Panc1 (cell line): ENCODE data around the gene GGCX. TPM values are rescaled to one million over a fixed set of nuclear protein-coding genes. Genes with fewer than 3 reads are reported as not detected.

Experiments
- ATAC-seq: fragments of 200-7000 bp; cut with Tn5 transposase; 2 replicates; pipeline ENCODE4 v1.9.1; 2020; ENCODE audit warnings: mild to moderate bottlenecking, moderate library complexity
- BruUV-seq: library from RNA; stranded (reverse); fragments of 400-500 nt; replicated peaks from 2 replicates; lab custom pipeline; 2021; lab: Mats Ljungman, UMichigan
- CTCF ChIA-PET: fragments of 300-600 bp; sonication (Branson Sonifier 250); formaldehyde crosslinking; loops from one replicate; lab custom pipeline; 2022; ENCODE audit warnings: antibody characterized with exemption; lab: Charles Lee
- POLR2A ChIA-PET: fragments of 300-600 bp; sonication (Branson Sonifier 250); formaldehyde crosslinking; loops from one replicate; lab custom pipeline; 2022; ENCODE audit warnings: antibody characterized with exemption; lab: Charles Lee
- DNase-seq: peaks from one replicate; pipeline ENCODE4 v3.0.0-alpha.2; 2010; ENCODE audit warnings: low read depth, low spot score
- H3K27ac ChIP-seq: 2 replicates; pipeline ENCODE4 v1.5.1; 2011; ENCODE audit warnings: mild to moderate bottlenecking, low read length, inconsistent platforms
- H3K27me3 ChIP-seq: fragments of 200-500 bp; sonication (Bioruptor generic); 2 replicates; pipeline ENCODE4 v1.6.0; 2014; ENCODE audit warnings: low read length, inconsistent platforms; ENCODE audit not compliant: control insufficient read depth, insufficient read depth
- H3K36me3 ChIP-seq: fragments of 200-500 bp; sonication (Bioruptor generic); 2 replicates; pipeline ENCODE4 v1.5.1; 2014; ENCODE audit warnings: inconsistent platforms, mild to moderate bottlenecking, low read length, moderate library complexity; ENCODE audit not compliant: control insufficient read depth, insufficient read depth
- H3K4me1 ChIP-seq: 2 replicates; pipeline ENCODE4 v1.5.1; 2011; ENCODE audit warnings: inconsistent platforms, mild to moderate bottlenecking, low read length, moderate library complexity; ENCODE audit not compliant: control insufficient read depth, insufficient read depth
- H3K4me3 ChIP-seq, 2 experiments: 2 replicates each; pipeline ENCODE4 v1.5.1; 2011 to 2012; ENCODE audit warnings: low read depth in 2 of 2, low read length in 2 of 2, mild to moderate bottlenecking in 2 of 2, inconsistent platforms in 1 of 2, moderate library complexity in 1 of 2
- H3K9me3 ChIP-seq: fragments of 200-500 bp; sonication (Bioruptor generic); 2 replicates; pipeline ENCODE4 v1.5.1; 2014; ENCODE audit warnings: low read depth, mild to moderate bottlenecking, inconsistent platforms, low read length, moderate library complexity; ENCODE audit not compliant: control insufficient read depth, insufficient read depth
- POLR2AphosphoS5 ChIP-seq: IDR thresholded peaks from 2 replicates; pipeline ENCODE4 v1.6.1; 2012; ENCODE audit warnings: mild to moderate bottlenecking, low read depth, low read length, moderate library complexity
- SIN3A ChIP-seq: IDR thresholded peaks from 2 replicates; pipeline ENCODE4 v1.6.1; 2012; ENCODE audit warnings: low read depth, mild to moderate bottlenecking, low read length, moderate library complexity, borderline replicate concordance; ENCODE audit not compliant: insufficient read depth
- TCF7L2 ChIP-seq: IDR thresholded peaks from 2 replicates; pipeline ENCODE4 v1.6.1; 2011; ENCODE audit warnings: mild to moderate bottlenecking, low read depth, low read length, inconsistent platforms
- in situ Hi-C: cut with HindIII; loops from 2 replicates; pipeline ENCODE4 v1.10.0; 2016; ENCODE audit warnings: low sequenced_read_pairs, low pct_unique_long_range_greater_than_20kb
- intact Hi-C: fragments of 100-400 bp; cut with micrococcal nuclease; formaldehyde crosslinking; loops from one replicate; pipeline ENCODE4 v1.10.0; 2022; ENCODE audit not compliant: unreplicated experiment
- total RNA-seq: library from RNA; stranded (reverse); gene quantifications from one replicate; pipeline ENCODE4 v1.2.1, GENCODE V29; 2021; ENCODE audit not compliant: unreplicated experiment
- TF ChIP-seq, protein P1 (sequence below), 2 experiments: IDR thresholded peaks; 2 replicates each; pipeline ENCODE4 v1.6.1; 2011 to 2012; ENCODE audit warnings: low read depth in 2 of 2, control low read depth in 1 of 2, low read length in 1 of 2, mild to moderate bottlenecking in 1 of 2, moderate library complexity in 1 of 2; ENCODE audit not compliant: insufficient read depth in 1 of 2
- TF ChIP-seq, protein P2 (sequence below): fragments of 450-650 bp; IDR thresholded peaks from 2 replicates; pipeline ENCODE4 v1.5.1; 2017; ENCODE audit warnings: mild to moderate bottlenecking

The GGCX gene
- total RNA-seq, 1 experiment from 2014 or later = 64.1 TPM

DNA sequence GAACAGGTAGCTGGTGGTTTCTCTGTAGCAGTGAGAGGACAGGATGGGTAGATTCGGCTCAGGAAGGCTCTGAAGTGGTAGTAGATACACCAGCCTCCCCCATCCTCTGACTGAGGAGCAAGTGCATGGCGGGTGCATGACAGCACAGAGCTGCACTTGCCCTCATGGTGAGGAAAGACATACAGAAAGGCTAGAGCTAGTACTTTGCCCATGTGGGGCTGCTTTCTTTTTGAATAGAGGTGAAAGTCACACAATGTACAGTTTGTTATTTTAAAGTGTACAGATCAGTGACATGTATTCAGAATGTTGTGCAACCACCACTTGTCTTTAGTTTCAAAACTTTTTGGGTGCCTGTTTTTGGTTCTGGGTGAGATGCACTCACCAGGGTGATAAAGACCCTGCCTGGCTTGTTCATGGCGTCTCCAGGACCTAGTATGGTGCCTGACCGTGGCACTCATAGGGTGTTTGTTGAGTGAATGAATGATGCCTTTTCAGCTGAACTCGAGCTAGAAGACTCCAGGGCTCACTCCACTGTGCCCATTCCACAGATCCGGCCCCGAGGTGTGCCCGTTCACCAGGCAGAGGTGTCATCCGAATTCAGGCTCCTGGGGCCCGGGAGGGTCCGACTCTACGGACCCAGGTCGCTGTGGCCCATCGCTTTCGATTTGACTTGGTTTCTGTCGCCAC is 22.5 kb upstream of the GGCX start:
- BruUV-seq = no TSS peak
- ATAC-seq (no peak; the same call in 1 of the 2 replicates), DNase-seq (no peak)
- H3K27ac ChIP-seq = peak overlapping the region; percentile 48
- peak overlapping the region; percentile 27 to 39; a peak in 3 of 4 replicates for H3K4me3 ChIP-seq
- H3K36me3 ChIP-seq = no peaks in the 10 kb centered on the region
- ChIA-PET POLR2A (interaction anchor here (0.6 kb wide), 1 partner anchor 209 kb away, joined by 5 read pairs; no protein-coding TSS in a partner anchor), CTCF (no interaction called here)
- in situ Hi-C loops = no loop called here
- H3K27me3 ChIP-seq = no peaks in the 10 kb centered on the region
- no peak for TF ChIP-seq SIN3A
- TF ChIP-seq, protein P1, sequence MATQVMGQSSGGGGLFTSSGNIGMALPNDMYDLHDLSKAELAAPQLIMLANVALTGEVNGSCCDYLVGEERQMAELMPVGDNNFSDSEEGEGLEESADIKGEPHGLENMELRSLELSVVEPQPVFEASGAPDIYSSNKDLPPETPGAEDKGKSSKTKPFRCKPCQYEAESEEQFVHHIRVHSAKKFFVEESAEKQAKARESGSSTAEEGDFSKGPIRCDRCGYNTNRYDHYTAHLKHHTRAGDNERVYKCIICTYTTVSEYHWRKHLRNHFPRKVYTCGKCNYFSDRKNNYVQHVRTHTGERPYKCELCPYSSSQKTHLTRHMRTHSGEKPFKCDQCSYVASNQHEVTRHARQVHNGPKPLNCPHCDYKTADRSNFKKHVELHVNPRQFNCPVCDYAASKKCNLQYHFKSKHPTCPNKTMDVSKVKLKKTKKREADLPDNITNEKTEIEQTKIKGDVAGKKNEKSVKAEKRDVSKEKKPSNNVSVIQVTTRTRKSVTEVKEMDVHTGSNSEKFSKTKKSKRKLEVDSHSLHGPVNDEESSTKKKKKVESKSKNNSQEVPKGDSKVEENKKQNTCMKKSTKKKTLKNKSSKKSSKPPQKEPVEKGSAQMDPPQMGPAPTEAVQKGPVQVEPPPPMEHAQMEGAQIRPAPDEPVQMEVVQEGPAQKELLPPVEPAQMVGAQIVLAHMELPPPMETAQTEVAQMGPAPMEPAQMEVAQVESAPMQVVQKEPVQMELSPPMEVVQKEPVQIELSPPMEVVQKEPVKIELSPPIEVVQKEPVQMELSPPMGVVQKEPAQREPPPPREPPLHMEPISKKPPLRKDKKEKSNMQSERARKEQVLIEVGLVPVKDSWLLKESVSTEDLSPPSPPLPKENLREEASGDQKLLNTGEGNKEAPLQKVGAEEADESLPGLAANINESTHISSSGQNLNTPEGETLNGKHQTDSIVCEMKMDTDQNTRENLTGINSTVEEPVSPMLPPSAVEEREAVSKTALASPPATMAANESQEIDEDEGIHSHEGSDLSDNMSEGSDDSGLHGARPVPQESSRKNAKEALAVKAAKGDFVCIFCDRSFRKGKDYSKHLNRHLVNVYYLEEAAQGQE (IDR thresholded peaks at IDR 0.05; ENCODE audit: insufficient read depth in 1 of 2, low read depth in 2 of 2, low read length in 1 of 2) = no peak
- H3K4me1 ChIP-seq = peaks cover 33% of the 10 kb centered on the region
- intact Hi-C loops = no loop called here
- H3K9me3 ChIP-seq = no peaks in the 10 kb centered on the region

DNA sequence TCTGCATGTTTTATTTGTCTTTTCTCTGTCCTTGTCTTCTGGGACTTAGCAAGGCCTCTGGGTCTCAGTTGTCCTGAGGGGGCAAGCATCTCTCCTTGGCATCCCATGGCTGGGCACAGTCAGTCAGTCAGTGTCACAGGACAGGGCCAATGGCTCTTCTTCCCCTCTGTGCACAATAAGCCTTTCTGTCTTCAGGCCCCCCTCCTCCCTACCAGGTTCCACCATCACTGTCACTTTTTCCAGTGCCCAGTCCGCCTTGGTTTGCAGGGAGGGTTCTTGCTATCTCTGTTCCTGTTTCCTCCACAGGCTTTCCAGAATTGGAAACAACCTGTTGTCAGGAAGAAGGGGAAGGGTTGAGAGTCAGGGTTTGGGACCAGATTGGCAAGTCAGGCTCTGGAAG is 21.2 kb upstream of the GGCX start:
- ChIA-PET CTCF (no interaction called here), POLR2A (no interaction called here)
- no peaks in the 10 kb centered on the region for H3K27me3 ChIP-seq
- DNase-seq (no peak), ATAC-seq (no peak)
- peaks cover 39% of the 10 kb centered on the region for H3K4me1 ChIP-seq
- no TSS peak for BruUV-seq
- H3K27ac ChIP-seq = no peak overlapping the region
- TF ChIP-seq TCF7L2 (no peak), SIN3A (no peak), POLR2AphosphoS5 (no peak)
- TF ChIP-seq, protein P1 (IDR thresholded peaks at IDR 0.05; ENCODE audit: insufficient read depth in 1 of 2, low read depth in 2 of 2, low read length in 1 of 2) = no peak
- TF ChIP-seq, protein P2, sequence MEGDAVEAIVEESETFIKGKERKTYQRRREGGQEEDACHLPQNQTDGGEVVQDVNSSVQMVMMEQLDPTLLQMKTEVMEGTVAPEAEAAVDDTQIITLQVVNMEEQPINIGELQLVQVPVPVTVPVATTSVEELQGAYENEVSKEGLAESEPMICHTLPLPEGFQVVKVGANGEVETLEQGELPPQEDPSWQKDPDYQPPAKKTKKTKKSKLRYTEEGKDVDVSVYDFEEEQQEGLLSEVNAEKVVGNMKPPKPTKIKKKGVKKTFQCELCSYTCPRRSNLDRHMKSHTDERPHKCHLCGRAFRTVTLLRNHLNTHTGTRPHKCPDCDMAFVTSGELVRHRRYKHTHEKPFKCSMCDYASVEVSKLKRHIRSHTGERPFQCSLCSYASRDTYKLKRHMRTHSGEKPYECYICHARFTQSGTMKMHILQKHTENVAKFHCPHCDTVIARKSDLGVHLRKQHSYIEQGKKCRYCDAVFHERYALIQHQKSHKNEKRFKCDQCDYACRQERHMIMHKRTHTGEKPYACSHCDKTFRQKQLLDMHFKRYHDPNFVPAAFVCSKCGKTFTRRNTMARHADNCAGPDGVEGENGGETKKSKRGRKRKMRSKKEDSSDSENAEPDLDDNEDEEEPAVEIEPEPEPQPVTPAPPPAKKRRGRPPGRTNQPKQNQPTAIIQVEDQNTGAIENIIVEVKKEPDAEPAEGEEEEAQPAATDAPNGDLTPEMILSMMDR = no peak
- no peaks in the 10 kb centered on the region for H3K9me3 ChIP-seq
- H3K36me3 ChIP-seq = no peaks in the 10 kb centered on the region
- intact Hi-C loops = no loop called here
- no peak overlapping the region for H3K4me3 ChIP-seq
- in situ Hi-C loops = no loop called here
